ENCODE measurements around the gene SLIT3. TPM values are rescaled to one million over a fixed set of nuclear protein-coding genes. Genes with fewer than 3 reads are reported as not detected.
A peak's percentile ranks its signal among the peaks of the same experiment; 100 is the strongest.

SLIT3 gene
- total and polyA plus RNA-seq, 9 of the 15 experiments (the other 6 are each of a cell fraction or from before 2014, with no cell fraction given), result 0.01 to 0.04 TPM; not detected in 7

DNA sequence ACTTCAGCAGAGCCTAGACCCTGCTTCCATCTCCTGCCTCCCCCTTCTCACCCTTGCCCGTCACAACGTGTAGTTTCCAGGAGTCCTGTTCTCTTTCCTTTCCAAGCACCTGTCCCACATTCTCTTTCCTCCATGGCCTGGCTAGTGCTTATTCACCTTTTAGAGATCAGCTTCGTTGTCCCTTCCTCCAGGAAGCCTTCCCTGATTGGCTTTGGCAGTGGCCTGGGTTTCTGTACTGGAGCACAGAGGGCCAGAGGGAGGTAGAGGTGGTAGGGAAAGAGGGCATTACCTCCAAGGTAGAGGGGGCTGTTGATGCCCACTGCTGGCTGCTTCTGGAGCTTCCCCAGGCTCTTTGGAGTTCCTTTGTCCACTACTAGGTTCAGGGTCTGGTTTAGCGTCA is 628.1 kb downstream of the SLIT3 start:
- Histone ChIP-seq H3K79me2 (ENCODE audit: control insufficient read depth, insufficient read depth, low read length) (no peaks in the 10 kb centered on the region), H2AFZ (ENCODE audit: low read depth, low read length) (no peak overlapping the region), H3K9me3 (replicated peaks; ENCODE audit: control insufficient read depth, insufficient read depth, low read depth, low read length) (no peaks in the 10 kb centered on the region), H3K4me3 (no peak overlapping the region), H3K4me1 (replicated peaks in 1 of 2; ENCODE audit: control insufficient read depth in 2 of 2, insufficient read depth in 2 of 2, low read length in 2 of 2) (peaks cover 0 to 6% of the 10 kb centered on the region in 2 experiments; a peak in 1 of 5 replicates), H3K27me3 (ENCODE audit: control insufficient read depth in 2 of 2, insufficient read depth in 2 of 2, low read length in 2 of 2) (peaks cover 0 to 25% of the 10 kb centered on the region in 2 experiments; a peak in 3 of 5 replicates), H4K20me1 (replicated peaks; ENCODE audit: control insufficient read depth, insufficient read depth, low read length) (0 out of 2 replicates have a peak, but pooled peaks cover 4% of the 10 kb centered on the region), H3K9ac (ENCODE audit: insufficient read depth in 1 of 2, low read depth in 2 of 2, low read length in 2 of 2) (no peak overlapping the region), H3K9me1 (ENCODE audit: control insufficient read depth, insufficient read depth, low read length) (no peaks in the 10 kb centered on the region), H3K36me3 (ENCODE audit: control insufficient read depth, insufficient read depth, low read length) (no peaks in the 10 kb centered on the region), H3K4me2 (ENCODE audit: insufficient read depth, low read length) (no peak overlapping the region), H3K27ac (ENCODE audit: extremely low read depth, low read depth, low read length) (no peak overlapping the region)
- in situ Hi-C loops (cut with MboI) (loop anchor here (25.0 kb wide), 1 partner anchor 411 kb away; no protein-coding TSS in a partner anchor), intact Hi-C loops (cut with micrococcal nuclease) (no loop called here)
- BruUV-seq (replicated peaks), result no TSS peak
- WGBS (ENCODE audit: insufficient coverage, low coverage, missing lambda C conversion rate), result 0% methylated on average over 3 of the region's 4 CpGs
- FAIRE-seq, result no peak
- ChIA-PET CTCF (ENCODE audit: low intra/inter-chr PET ratio) (no interaction called here), POLR2A (no interaction called here)
- DNase-seq (ENCODE audit: extremely low read depth in 1 of 4, low spot score in 3 of 4), result no peak
- ATAC-seq, result no peak
- TF ChIP-seq FOXA3 (CRISPR knock-in tag; conservative IDR thresholded peaks at IDR 0.05 in 1 of 2, IDR thresholded peaks at IDR 0.05 in 1 of 2) (no peak), ZFP36 (IDR thresholded peaks at IDR 0.05; ENCODE audit: low read depth, low read length, partially characterized antibody) (peak; percentile 91)

- Histone ChIP-seq H3K4me1 (replicated peaks in 1 of 2; ENCODE audit: control insufficient read depth in 2 of 2, insufficient read depth in 2 of 2, low read length in 2 of 2) (peaks cover 0 to 6% of the 10 kb centered on the region in 2 experiments; a peak in 1 of 5 replicates), H2AFZ (ENCODE audit: low read depth, low read length) (no peak overlapping the region), H3K9me1 (ENCODE audit: control insufficient read depth, insufficient read depth, low read length) (no peaks in the 10 kb centered on the region), H4K20me1 (replicated peaks; ENCODE audit: control insufficient read depth, insufficient read depth, low read length) (0 out of 2 replicates have a peak, but pooled peaks cover 4% of the 10 kb centered on the region), H3K79me2 (ENCODE audit: control insufficient read depth, insufficient read depth, low read length) (no peaks in the 10 kb centered on the region), H3K27me3 (ENCODE audit: control insufficient read depth in 2 of 2, insufficient read depth in 2 of 2, low read length in 2 of 2) (peaks cover 0 to 25% of the 10 kb centered on the region in 2 experiments; a peak in 3 of 5 replicates), H3K4me3 (no peak overlapping the region), H3K36me3 (ENCODE audit: control insufficient read depth, insufficient read depth, low read length) (no peaks in the 10 kb centered on the region), H3K9ac (ENCODE audit: insufficient read depth in 1 of 2, low read depth in 2 of 2, low read length in 2 of 2) (no peak overlapping the region), H3K9me3 (replicated peaks; ENCODE audit: control insufficient read depth, insufficient read depth, low read depth, low read length) (no peaks in the 10 kb centered on the region), H3K27ac (ENCODE audit: extremely low read depth, low read depth, low read length) (no peak overlapping the region), H3K4me2 (ENCODE audit: insufficient read depth, low read length) (no peak overlapping the region)
- TF ChIP-seq SMAD1 (IDR thresholded peaks at IDR 0.05; ENCODE audit: low read depth, low read length, partially characterized antibody) (no peak), ARID1B (IDR thresholded peaks at IDR 0.05) (no peak)
- no TSS peak for BruUV-seq (replicated peaks)
- WGBS (ENCODE audit: insufficient coverage, low coverage, missing lambda C conversion rate), result 0% methylated on average over 6 of the region's 6 CpGs
- intact Hi-C loops (cut with micrococcal nuclease) (no loop called here), in situ Hi-C loops (cut with MboI) (loop anchor here (25.0 kb wide), 1 partner anchor 410 kb away; no protein-coding TSS in a partner anchor)
- ChIA-PET CTCF (ENCODE audit: low intra/inter-chr PET ratio) (no interaction called here), POLR2A (interaction anchor here (0.6 kb wide), 1 partner anchor 50 kb away, joined by 3 read pairs; no protein-coding TSS in a partner anchor)
- no peak for FAIRE-seq
- ATAC-seq, result no peak
- DNase-seq (ENCODE audit: extremely low read depth in 1 of 4, low spot score in 3 of 4), result no peak
Observed at GRCh38 chr5:168672016-168672415, 628.9 kb downstream of the SLIT3 start.
